ENCODE measurements around the gene WDFY3.

WDFY3 gene

DNA sequence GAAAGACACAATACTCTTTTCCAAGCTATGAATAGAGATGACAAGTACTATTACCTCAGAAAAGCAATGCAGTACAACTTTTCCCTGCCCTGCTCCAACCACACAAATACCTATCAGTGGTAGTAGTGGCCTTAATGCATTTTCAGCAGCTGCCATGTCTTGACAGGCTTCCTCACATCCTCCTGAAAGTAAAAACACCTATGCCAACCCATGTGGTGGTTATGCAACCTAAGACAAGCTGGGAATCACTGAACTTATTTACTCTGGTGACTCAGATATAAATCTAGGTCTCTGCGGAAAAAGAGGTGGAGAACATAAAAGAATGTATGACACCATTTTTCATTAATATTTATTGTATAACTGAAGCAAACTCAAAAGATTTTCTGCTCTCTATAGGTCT is 14.5 kb downstream of the WDFY3 start:
- no peak for DNase-seq

- DNase-seq, result no peak
Observed at GRCh38 chr4:84948056-84948455, 18.4 kb downstream of the WDFY3 start.

DNA sequence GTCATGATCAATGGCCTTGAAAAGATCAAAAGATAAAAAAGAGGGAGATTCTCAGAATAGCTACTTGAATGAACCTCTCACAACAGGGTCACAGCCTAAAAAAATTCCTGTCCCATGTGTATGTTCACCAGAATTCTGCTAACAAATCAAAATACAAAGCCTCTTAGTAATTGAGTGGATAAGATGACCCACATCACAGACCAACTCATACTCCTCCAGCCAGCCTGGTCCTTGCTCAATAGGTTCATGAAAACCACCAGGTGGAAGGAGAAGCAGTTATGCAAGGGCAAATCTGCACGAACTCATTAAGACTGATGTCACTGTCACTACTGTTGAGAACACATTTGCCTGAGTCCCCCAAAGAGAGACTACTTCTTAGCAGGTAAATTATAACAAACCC is 21.5 kb downstream of the WDFY3 start:
- DNase-seq, result no peak

DNA sequence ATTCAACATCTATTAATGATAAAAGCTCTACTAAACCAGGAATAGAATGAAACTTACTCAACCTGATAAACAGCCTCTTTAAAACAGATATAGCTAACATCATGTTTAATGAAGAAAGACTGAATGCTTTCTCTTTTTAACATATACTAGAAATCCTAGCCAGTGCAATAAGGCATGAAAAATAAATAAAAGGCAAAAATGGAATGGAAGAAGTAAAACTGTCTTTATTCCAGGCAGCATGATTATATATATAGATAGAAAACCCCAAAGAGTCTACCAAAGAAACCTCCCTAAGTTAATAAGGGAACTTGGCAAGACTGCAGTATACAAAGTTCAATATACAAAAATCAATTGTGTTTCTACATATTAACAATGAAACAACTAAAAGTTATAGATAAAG is 25.5 kb downstream of the WDFY3 start:
- DNase-seq, result no peak

DNA sequence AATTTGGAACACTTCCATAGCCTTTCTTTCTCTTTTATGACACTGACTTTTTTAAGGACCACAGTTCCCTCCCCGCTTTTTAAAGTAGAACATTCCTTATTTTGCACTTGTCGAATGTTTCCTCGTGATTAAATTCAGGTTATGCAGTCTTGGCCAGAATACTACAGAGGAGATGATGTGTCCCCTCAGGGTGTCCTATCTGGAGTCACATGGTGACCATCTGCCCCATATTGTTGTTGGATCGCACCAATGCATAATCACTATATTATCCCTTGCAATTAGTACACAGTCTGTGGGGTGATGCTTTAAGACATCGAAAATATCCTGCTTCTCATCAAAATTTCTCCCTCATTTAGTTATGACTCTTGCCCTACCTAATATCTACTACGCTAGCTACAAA is 27.4 kb downstream of the WDFY3 start:
- DNase-seq, result no peak

DNA sequence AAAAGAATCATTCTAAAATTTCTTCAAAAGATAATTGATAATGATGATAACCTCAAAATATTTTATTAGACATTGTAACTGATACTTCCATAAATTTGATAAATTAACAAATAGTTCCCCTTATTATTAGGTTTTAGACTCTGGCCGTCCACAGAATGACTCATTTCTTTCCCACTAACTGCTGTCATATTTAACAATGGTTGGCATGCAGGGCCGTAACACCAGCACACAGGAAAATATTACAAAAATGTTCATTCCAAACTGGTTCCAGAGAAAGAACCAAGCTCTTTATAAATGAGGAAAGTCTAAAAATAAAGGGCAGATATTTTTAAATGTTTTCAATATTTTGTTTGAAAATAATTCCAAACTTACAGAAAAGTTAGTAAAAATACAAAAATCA is 28.2 kb downstream of the WDFY3 start:
- DNase-seq, result no peak

- DNase-seq, result no peak
Observed at GRCh38 chr4:84937381-84937977, 29.0 kb downstream of the WDFY3 start.

DNA sequence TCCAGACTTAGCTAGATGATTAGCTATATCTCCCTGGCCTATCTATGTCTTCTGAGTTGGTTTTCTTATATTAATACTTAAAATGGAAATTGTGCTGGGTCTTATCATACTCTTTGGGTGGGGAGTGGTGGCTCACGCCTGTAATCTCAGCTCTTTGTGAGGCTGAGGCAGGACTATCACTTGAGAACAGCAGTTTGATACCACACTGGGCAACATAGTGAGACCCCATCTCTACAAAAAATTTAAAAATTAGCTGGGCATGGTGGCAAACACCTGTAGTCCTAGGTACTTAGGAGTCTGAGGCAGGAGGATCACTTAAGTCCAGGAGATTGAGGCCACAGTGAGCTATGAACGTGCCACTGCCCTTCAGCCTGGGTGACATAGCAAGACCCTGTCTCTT is 30.4 kb downstream of the WDFY3 start:
- no peak for DNase-seq

GRCh38 chr4:84932462-84932861 is 34.0 kb downstream of the WDFY3 start:
- no peak for DNase-seq

DNA sequence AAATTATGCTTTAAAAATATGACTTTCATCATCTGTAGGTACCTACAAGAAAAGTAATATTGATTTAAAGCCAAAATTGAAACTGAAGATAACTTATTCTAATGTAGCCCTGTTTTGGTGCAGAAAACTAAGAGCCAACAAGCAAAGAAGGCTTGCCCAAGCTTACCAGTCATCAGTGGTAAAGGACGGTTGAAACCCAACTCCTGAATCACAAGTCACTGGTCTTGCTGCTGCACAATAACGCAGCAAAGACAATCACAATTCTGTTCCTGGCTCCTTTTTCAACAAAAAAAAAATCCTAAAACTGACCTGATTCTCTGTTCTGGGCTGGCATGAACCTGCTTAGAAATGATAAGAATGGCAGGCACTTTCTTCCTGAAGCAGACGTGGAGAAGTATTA is 34.5 kb downstream of the WDFY3 start:
- no peak for DNase-seq

GRCh38 chr4:84931274-84931673 is 35.2 kb downstream of the WDFY3 start:
- DNase-seq, result no peak

- DNase-seq, result no peak
Observed at GRCh38 chr4:84928089-84928488, 38.4 kb downstream of the WDFY3 start.

- DNase-seq, result no peak
Observed at GRCh38 chr4:84927428-84927827, 39.1 kb downstream of the WDFY3 start.

DNA sequence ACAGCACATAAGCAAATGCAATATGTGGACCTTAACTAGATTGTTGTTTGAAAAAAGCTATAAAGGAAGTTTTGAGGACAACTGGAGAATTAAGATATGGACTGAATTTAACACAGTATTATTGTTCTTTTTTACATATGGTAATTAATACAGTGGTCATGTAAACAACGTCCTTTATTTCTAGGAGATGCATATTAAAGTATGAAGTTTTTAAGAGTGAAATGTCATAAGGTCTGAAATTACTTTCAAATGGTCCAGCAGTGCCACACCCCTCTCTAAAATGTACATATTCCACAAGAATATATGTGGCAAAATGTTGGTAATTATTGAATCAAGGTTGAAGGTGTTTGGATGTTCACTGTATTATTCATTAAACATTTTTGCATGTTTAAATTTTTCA is 40.9 kb downstream of the WDFY3 start:
- no peak for DNase-seq

DNA sequence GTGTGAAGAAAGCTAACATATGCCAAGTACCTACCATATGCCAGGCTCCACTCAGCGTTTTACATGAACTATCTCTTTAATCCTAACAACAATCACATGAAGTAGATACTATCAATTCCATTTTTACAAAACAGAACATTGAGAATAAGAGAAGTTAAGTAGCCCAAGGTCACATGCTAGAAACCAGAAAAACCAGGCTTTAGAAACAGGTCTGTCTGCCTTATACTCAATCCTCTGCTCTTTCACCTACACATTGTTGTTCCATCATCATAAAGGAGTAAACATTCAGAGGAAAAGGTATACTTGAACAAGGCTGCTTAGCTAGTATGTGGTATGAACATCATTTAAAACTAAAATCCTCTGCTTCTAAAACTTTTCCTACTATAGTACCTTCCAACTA is 42.1 kb downstream of the WDFY3 start:
- DNase-seq, result no peak

- no peak for DNase-seq
Observed at GRCh38 chr4:84920617-84921016, 45.9 kb downstream of the WDFY3 start.

DNA sequence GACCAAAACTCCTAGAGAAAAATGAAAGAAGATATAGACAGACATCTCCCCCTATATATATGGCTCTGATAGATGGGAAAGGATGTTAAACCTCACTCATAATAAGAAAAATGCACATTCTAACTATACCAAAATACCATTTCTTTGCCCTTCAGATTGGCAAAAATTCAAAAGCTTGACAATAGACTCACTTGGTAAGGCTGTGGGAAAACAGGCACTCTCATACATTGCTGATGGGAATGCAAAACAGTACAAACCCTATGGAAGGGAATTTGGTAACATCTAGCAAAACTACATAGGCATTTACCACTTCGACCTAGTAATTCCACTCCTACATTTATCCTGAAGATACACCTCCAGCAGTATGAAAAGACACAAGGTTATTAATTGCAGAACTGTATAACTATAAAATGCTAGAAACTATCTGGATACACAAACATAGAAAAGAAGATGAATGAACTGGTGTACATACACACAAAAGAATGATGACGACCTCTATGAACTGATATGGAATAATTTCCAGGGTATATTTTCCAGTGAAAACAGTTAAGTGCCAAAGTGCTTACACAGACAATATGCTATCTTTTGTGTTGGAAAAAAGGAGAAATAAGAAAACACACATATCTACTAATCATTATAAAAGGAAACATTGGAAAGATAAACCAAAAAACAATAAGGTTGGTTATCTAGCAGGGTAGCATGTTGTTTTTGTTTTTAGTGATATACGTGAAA is 48.5 kb downstream of the WDFY3 start:
- DNase-seq, result no peak

DNA sequence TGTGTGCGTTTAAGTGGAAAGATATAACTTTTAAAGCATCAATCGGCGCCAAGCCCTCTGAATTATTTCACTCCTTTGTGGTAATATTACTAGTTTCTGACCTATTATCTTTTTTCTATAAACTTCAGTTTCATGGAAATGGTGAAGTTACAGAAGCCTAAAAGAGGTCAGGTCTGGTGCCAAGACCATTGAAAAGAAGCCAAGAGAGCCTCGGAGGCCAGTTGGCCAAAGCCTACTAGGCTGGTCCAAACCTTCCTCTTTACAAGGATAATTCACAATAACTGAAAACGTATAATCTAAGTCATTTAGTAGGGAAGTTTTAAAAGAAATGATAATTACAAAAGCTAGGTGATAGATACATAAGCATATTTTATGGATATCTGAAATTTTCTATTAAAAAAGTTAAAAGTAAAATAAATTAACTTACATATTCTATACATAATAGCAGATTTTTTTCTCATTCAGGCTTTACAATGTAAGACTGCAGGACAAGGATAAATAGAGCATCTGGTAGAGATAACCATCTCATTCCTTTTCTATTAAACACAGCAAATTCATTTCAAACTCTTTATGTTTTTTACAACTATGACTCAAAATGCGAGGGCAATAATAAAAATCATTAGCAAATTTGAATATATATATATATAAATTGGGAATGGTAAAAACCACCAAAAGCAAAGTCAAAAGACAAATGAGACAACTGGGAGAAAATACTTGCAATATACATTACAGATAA is 49.2 kb downstream of the WDFY3 start:
- no peak for DNase-seq

- no peak for DNase-seq
Observed at GRCh38 chr4:84916227-84916626, 50.3 kb downstream of the WDFY3 start.

DNA sequence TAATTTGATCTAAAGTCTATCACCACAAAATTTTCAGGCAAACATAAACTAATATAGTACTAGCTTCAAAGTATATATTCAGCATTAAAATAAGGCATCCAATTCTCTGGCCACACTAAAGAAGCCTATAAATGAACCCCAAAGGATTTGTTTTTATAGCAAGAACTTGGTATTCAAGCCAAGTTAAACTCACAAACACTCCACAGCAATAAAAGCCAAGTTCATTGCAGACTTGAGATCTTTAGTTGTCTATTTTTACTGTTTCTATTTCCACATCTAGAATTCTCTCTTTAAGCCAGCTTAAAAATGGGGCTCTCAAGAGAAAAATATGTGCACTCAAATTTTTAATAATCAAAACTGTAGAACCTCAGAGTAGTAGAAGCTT is 51.1 kb downstream of the WDFY3 start:
- no peak for DNase-seq

DNA sequence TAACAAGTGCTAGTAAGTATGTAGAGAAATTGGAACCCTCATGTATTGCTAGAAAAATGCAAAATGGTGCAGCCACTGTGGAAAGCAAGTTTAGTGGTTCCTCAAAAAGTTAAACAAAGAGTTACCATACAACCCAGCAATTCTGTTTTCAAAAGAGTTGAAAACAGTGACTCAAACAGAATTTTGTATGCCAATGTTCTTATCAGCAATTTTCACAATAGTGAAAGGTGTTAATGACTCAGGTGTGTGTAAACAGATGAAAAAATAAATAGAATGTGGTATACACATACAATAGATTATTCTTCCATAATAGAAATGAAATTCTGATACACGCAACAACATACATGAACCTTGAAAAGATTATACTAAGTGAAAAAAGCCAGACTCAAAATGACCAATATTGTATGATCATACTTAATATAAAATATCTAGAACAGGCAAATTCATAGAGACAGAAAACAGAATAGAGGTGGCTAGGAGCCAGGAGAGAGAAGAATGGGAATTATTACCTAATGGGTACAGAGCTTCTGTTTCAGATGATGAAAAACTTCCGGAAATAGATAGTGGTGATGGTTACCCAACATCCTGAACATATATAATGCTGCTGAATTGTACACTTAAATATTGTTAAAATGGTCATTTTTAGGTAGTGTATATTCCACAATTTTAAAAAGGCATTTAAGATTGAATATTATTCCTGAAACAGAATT is 51.6 kb downstream of the WDFY3 start:
- no peak for DNase-seq

- DNase-seq, result no peak
Observed at GRCh38 chr4:84913176-84913575, 53.3 kb downstream of the WDFY3 start.

DNA sequence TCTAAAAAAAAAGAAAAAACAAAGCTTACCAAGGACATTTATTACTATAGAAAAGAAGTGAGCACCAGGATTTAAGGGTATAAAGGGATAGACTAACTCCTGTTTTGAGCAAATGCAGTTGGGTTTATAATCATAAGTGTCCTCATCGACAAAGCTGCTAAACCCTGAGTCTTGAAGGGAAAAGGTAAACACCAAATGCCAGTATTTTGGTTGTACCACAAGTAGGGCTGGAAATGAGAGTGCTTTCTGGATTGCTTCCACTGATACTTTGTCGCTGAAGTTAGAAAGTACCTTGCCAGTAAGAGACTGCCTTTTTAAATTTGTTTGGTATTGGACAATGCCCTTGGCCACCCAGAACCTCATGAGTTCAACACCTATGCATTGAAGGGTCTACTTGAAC is 53.7 kb downstream of the WDFY3 start:
- no peak for DNase-seq

- DNase-seq, result no peak
Observed at GRCh38 chr4:84908876-84909275, 57.6 kb downstream of the WDFY3 start.

All from activated CD4-positive, alpha-beta T cell treated with anti-CD3 and anti-CD28 coated beads, Interleukin-10, Interleukin-2, amounts not matched to agents 100 ng/mL and 50 ng/mL, durations not matched to agents 16 hours and 8 hours (primary cell).